Endothelial cell of umbilical vein (primary cell): Measurements from ENCODE around the gene DDX56. TPM values are rescaled to one million over a fixed set of nuclear protein-coding genes. Genes with fewer than 3 reads are reported as not detected.

Source experiments
- BruUV-seq: library from RNA; stranded (reverse); fragments of 400-500 nt; replicated peaks from 2 replicates; lab custom pipeline; 2021; lab: Mats Ljungman, UMichigan
- CTCF ChIA-PET: fragments of 300-600, 350-600 bp; sonication (Branson Sonifier 250); formaldehyde crosslinking; loops from one replicate; lab custom pipeline; 2021; ENCODE audit warnings: antibody characterized with exemption, inconsistent platforms; lab: Charles Lee
- POLR2A ChIA-PET: fragments of 300-600, 350-600 bp; sonication (Branson Sonifier 250); formaldehyde crosslinking; loops from one replicate; lab custom pipeline; 2021; ENCODE audit warnings: antibody characterized with exemption, inconsistent platforms; lab: Charles Lee
- DNase-seq: peaks from one replicate; pipeline ENCODE4 v3.0.0-alpha.2; 2011; ENCODE audit warnings: low read depth, low spot score
- FAIRE-seq: peaks from 2 replicates; lab custom pipeline; 2011; peaks lifted over from hg19 to GRCh38; lab: Jason Lieb, UNC
- H2AFZ ChIP-seq: 2 replicates; pipeline ENCODE4 v1.6.0; 2012; ENCODE audit warnings: low read depth, low read length, control low read depth, inconsistent platforms
- H3K27ac ChIP-seq: 2 replicates; pipeline ENCODE4 v1.5.1; 2011; ENCODE audit warnings: low read depth, mild to moderate bottlenecking, control low read depth, low read length, moderate library complexity; ENCODE audit not compliant: insufficient read depth
- H3K27me3 ChIP-seq, 2 experiments: 2 replicates each; pipeline versions ENCODE4 v1.6.0 to v1.6.1; 2011; ENCODE audit warnings: low read length in 2 of 2, mixed read lengths in 1 of 2; ENCODE audit not compliant: control insufficient read depth in 2 of 2, insufficient read depth in 2 of 2
- H3K36me3 ChIP-seq, 2 experiments: 2 replicates in 1 of 2; 3 replicates in 1 of 2; pipeline ENCODE4 v1.5.1; 2011; ENCODE audit warnings: low read length in 2 of 2, mild to moderate bottlenecking in 1 of 2, moderate library complexity in 1 of 2; ENCODE audit not compliant: control insufficient read depth in 2 of 2, insufficient read depth in 2 of 2; ENCODE audit errors: extremely low read depth in 1 of 2
- H3K4me1 ChIP-seq: 3 replicates; pipeline ENCODE4 v1.5.1; 2011; ENCODE audit warnings: mild to moderate bottlenecking, low read length; ENCODE audit not compliant: control insufficient read depth, insufficient read depth; ENCODE audit errors: extremely low read depth
- H3K4me2 ChIP-seq: 2 replicates; pipeline ENCODE4 v1.6.1; 2011; ENCODE audit warnings: low read length, control low read depth, mixed read lengths; ENCODE audit not compliant: insufficient read depth
- H3K4me3 ChIP-seq, 3 experiments: fragments of 200-600 bp in 1 of 3; sonication (generic), shearing (Covaris generic) in 1 of 3; replicated peaks in 1 of 3; 2 replicates each; pipeline ENCODE4 v1.5.1; 2011 to 2016; ENCODE audit warnings: control low read depth in 3 of 3, low read length in 3 of 3, mild to moderate bottlenecking in 2 of 3, inconsistent platforms in 1 of 3, low read depth in 1 of 3, moderate library complexity in 1 of 3; ENCODE audit not compliant: insufficient read depth in 1 of 3
- H3K79me2 ChIP-seq: 2 replicates; pipeline ENCODE4 v1.6.0; 2012; ENCODE audit warnings: low read length, inconsistent platforms; ENCODE audit not compliant: control insufficient read depth, insufficient read depth
- H3K9ac ChIP-seq: replicated peaks from 2 replicates; pipeline ENCODE3; 2011; ENCODE audit warnings: low read length, control low read depth; ENCODE audit not compliant: insufficient read depth; ENCODE audit errors: extremely low read depth
- H3K9me1 ChIP-seq: replicated peaks from 3 replicates; pipeline ENCODE4 v1.6.0; 2011; ENCODE audit warnings: mild to moderate bottlenecking, low read length; ENCODE audit not compliant: control insufficient read depth, insufficient read depth; ENCODE audit errors: extremely low read depth
- H3K9me3 ChIP-seq: replicated peaks from 2 replicates; pipeline ENCODE4 v1.5.1; 2012; ENCODE audit warnings: low read length, inconsistent platforms; ENCODE audit not compliant: control insufficient read depth, insufficient read depth
- H4K20me1 ChIP-seq: replicated peaks from 2 replicates; pipeline ENCODE3; 2011; ENCODE audit warnings: mild to moderate bottlenecking, low read length; ENCODE audit not compliant: control insufficient read depth, insufficient read depth; ENCODE audit errors: extremely low read depth
- EZH2 ChIP-seq: IDR thresholded peaks from 2 replicates; pipeline ENCODE4 v1.6.1; 2012; ENCODE audit warnings: borderline replicate concordance, low read depth, mild to moderate bottlenecking, moderate library complexity, low read length, inconsistent platforms; ENCODE audit not compliant: severe bottlenecking
- FOS ChIP-seq: IDR thresholded peaks from 2 replicates; pipeline ENCODE4 v1.6.1; 2011; ENCODE audit warnings: mild to moderate bottlenecking, low read length, moderate library complexity, borderline replicate concordance; ENCODE audit not compliant: insufficient read depth
- GATA2 ChIP-seq: IDR thresholded peaks from 2 replicates; pipeline ENCODE4 v1.7.0; 2011; ENCODE audit warnings: low read depth, mild to moderate bottlenecking, moderate library complexity, mixed read lengths, low read length; ENCODE audit not compliant: insufficient read length, insufficient read depth
- JUN ChIP-seq: IDR thresholded peaks from 2 replicates; pipeline ENCODE4 v1.6.1; 2011; ENCODE audit warnings: borderline replicate concordance, low read depth; ENCODE audit not compliant: insufficient read length, insufficient read depth
- MYC ChIP-seq: IDR thresholded peaks from one replicate; pipeline ENCODE4 v1.6.1; 2011; ENCODE audit warnings: mild to moderate bottlenecking, low read depth, low read length
- POLR2A ChIP-seq: IDR thresholded peaks from 2 replicates; pipeline ENCODE4 v1.6.1; 2012; ENCODE audit warnings: low read depth, mild to moderate bottlenecking, control low read depth, low read length
- POLR2AphosphoS5 ChIP-seq: IDR thresholded peaks from 2 replicates; pipeline ENCODE4 v1.6.1; 2012; ENCODE audit warnings: low read depth, mild to moderate bottlenecking, control low read depth, low read length, moderate library complexity; ENCODE audit not compliant: insufficient read depth
- dilution Hi-C: fragments of 300-500 bp; cut with MboI; formaldehyde crosslinking; loops from one replicate; pipeline ENCODE4 v1.15.0; 2019; ENCODE audit warnings: low sequenced_read_pairs; ENCODE audit not compliant: extremely low pct_ligation_motif_present
- intact Hi-C: fragments of 100-400 bp; cut with micrococcal nuclease; formaldehyde crosslinking; loops from one replicate; pipeline ENCODE4 v1.10.0; 2022
- polyA plus RNA-seq, 4 experiments: library from polyadenylated mRNA; depleted of rRNA in 3 of 4; stranded (reverse) in 3 of 4; unstranded in 1 of 4; fragments of >200 nt; gene quantifications; 2 replicates each; pipeline versions ENCODE4 v1.2.1 to v1.2.3, GENCODE V29; 2011 to 2012; ENCODE audit warnings: missing spikeins in 1 of 4
- total RNA-seq: library from RNA; stranded (reverse); gene quantifications from 2 replicates; pipeline ENCODE4 v1.2.3, GENCODE V29; 2021
- TF ChIP-seq, protein P1 (sequence below), 2 donors: IDR thresholded peaks; 1 replicate in 1 of 2; 2 replicates in 1 of 2; pipeline ENCODE4 v1.5.1; 2011; ENCODE audit warnings: low read length in 2 of 2, mild to moderate bottlenecking in 2 of 2, moderate library complexity in 2 of 2, control low read depth in 1 of 2, inconsistent platforms in 1 of 2, low read depth in 1 of 2; ENCODE audit not compliant: insufficient read depth in 1 of 2; ENCODE audit errors: extremely low read depth in 1 of 2
- TF ChIP-seq, protein P2 (sequence below): IDR thresholded peaks from 2 replicates; pipeline ENCODE4 v1.6.1; 2011; ENCODE audit not compliant: insufficient read depth, insufficient read length

Gene DDX56
- total and polyA plus RNA-seq, 2 donors (not counting 3 experiments of a cell fraction or from before 2014, with no cell fraction given), result 94.7 to 96.6 TPM

DNA sequence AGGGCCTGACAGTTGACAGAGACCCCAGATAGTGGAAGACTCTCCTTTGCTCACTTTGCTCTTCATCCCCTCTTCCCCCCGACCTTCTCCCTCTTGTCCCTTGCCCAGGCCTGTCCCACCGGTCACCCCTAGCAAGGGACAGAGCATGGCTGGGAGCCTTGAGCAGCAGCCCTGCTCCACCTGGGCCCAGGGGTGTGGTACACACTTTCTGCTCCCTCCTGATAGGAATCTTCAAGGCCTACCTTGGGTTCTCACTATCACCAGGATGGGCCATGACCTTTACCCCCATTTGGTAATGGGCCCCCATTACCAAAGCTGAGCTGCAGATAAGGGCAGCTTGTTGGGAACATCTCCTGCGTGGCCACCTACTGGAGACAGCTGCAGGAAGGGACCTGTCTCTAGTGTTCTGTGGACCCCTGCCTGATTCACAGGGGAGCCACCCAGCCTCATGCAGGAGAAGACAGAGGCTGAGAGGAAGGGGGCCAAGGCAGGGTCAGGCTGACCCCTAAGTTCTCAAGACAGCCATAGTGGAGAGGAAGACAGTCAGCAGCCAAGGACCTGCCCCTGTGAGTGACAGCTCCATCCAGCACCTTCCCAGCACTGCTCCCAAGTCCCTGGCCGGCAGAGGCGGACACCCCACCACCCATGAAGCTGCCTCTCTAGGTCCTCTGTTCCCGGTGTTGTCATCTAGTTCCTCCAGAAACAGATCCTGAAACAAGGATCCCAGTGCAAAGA is 31.7 kb downstream of the DDX56 start:
- dilution Hi-C loops, result no loop called here
- POLR2A ChIA-PET, result no interaction called here
- H3K79me2 ChIP-seq, result no peaks in the 10 kb centered on the region

DNA sequence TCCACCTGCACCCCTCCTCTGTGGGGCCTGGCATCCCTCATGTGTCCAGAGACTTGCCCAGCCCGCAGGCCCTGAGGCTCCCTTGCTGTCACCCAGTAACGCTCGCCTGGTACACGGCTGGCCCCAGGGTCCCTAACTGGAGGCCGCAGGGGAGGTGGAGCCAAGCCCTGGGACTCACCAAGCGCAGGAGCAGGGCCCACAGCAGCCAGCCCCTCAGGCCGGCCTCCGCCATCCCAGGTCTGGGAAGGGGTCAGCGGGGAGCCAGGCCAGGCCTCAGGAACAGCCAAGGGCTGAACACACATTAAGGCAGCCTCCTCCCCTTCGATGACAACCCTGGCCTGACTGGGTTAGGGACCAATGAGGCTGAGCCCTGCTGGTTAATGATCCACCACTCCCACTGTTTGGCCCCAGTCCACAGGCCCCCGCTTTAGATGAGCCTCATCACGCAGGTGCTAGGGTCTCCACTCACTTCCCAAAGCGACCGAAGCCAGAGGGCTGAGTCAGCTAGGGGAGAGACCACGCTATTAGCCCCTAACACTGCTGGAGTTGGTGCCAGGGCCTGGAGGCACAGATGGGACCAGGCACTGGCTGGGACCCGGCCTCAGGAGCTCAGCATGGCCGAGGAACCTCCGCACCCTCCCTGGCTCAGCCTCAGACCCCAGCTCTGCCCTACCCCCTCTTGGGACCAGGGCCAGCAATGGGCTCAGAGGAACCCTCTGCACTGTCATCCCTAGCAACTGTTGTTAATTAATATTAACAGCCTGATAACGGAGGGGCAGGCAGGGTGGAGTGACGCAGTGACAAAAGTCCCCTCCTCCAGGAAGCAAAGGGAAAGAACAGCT is 32.5 kb downstream of the DDX56 start, which contains the start of gene NPC1L1:
NPC1L1 (minus strand) TSS at position 303 of the 842 bp plus-strand sequence; CDS start at position 232, 71 bp downstream.
- Histone ChIP-seq H3K4me2 (no peak within 1 kb of the TSS), H3K27ac (no peak within 1 kb of the TSS), H4K20me1 (no peaks in the 10 kb centered on the region), H3K9ac (no peak within 1 kb of the TSS), H3K4me3 (no peak within 1 kb of the TSS), H3K79me2 (no peaks in the 10 kb centered on the region), H3K36me3 (no peaks in the 10 kb centered on the region), H2AFZ (no peak within 1 kb of the TSS), H3K27me3 (no peaks in the 10 kb centered on the region), H3K4me1 (no peaks in the 10 kb centered on the region), H3K9me3 (no peaks in the 10 kb centered on the region), H3K9me1 (no peaks in the 10 kb centered on the region)
- FAIRE-seq (no peak), DNase-seq (no peak)
- ChIA-PET POLR2A (no interaction called here), CTCF (no interaction called here)
- dilution Hi-C loops (no loop called here), intact Hi-C loops (no loop called here)
- no TSS peak for BruUV-seq
- TF ChIP-seq MYC (no peak), FOS (no peak), GATA2 (no peak), EZH2 (no peak), POLR2A (no peak), JUN (no peak), POLR2AphosphoS5 (no peak)
- TF ChIP-seq, protein P1, sequence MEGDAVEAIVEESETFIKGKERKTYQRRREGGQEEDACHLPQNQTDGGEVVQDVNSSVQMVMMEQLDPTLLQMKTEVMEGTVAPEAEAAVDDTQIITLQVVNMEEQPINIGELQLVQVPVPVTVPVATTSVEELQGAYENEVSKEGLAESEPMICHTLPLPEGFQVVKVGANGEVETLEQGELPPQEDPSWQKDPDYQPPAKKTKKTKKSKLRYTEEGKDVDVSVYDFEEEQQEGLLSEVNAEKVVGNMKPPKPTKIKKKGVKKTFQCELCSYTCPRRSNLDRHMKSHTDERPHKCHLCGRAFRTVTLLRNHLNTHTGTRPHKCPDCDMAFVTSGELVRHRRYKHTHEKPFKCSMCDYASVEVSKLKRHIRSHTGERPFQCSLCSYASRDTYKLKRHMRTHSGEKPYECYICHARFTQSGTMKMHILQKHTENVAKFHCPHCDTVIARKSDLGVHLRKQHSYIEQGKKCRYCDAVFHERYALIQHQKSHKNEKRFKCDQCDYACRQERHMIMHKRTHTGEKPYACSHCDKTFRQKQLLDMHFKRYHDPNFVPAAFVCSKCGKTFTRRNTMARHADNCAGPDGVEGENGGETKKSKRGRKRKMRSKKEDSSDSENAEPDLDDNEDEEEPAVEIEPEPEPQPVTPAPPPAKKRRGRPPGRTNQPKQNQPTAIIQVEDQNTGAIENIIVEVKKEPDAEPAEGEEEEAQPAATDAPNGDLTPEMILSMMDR (IDR thresholded peaks at IDR 0.05; ENCODE audit: extremely low read depth in 1 of 2, insufficient read depth in 1 of 2, low read depth in 1 of 2, low read length in 2 of 2), result no peak
- TF ChIP-seq, protein P2, sequence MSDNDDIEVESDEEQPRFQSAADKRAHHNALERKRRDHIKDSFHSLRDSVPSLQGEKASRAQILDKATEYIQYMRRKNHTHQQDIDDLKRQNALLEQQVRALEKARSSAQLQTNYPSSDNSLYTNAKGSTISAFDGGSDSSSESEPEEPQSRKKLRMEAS, result no peak

More for the DNA sequence above, 31.7 kb downstream of the DDX56 start:
- BruUV-seq, result no TSS peak
- no peaks in the 10 kb centered on the region for H3K4me1 ChIP-seq
- no peak for FAIRE-seq
- H3K9me3 ChIP-seq, result no peaks in the 10 kb centered on the region
- intact Hi-C loops, result no loop called here
- no peak overlapping the region for H2AFZ ChIP-seq
- no peaks in the 10 kb centered on the region for H3K9me1 ChIP-seq
- peaks cover 2 to 4% of the 10 kb centered on the region in 2 experiments for H3K27me3 ChIP-seq
- no peak overlapping the region for H3K4me2 ChIP-seq
- no peak for DNase-seq
- no peak overlapping the region for H3K9ac ChIP-seq
- H3K4me3 ChIP-seq, result no peak overlapping the region
- TF ChIP-seq JUN, result no peak
- TF ChIP-seq EZH2, result no peak
- no peak for TF ChIP-seq GATA2
- no peaks in the 10 kb centered on the region for H4K20me1 ChIP-seq
- no peak overlapping the region for H3K27ac ChIP-seq
- H3K36me3 ChIP-seq, result no peaks in the 10 kb centered on the region
- CTCF ChIA-PET, result interaction anchor here (1.1 kb wide), 1 partner anchor 8 kb away, joined by 5 read pairs; no protein-coding TSS in a partner anchor
